GM12872 (cell line): Measurements from ENCODE around the gene GPR26.

Source experiments
- CTCF ChIP-seq: IDR thresholded peaks from 3 replicates; pipeline ENCODE4 v1.5.1; 2011; ENCODE audit warnings: low read depth, mild to moderate bottlenecking, low read length, moderate library complexity; ENCODE audit not compliant: insufficient read depth

Gene GPR26

GRCh38 chr10:123722351-123722750, 56.2 kb downstream of the GPR26 start:
- no peak for TF ChIP-seq CTCF

- no peak for TF ChIP-seq CTCF
Measured at GRCh38 chr10:123724747-123725146, 58.6 kb downstream of the GPR26 start.

GRCh38 chr10:123726381-123726780, 60.2 kb downstream of the GPR26 start:
- TF ChIP-seq CTCF, result no peak

GRCh38 chr10:123726836-123727235, 60.7 kb downstream of the GPR26 start:
- no peak for TF ChIP-seq CTCF

GRCh38 chr10:123729523-123729922, 63.4 kb downstream of the GPR26 start:
- TF ChIP-seq CTCF, result no peak

- TF ChIP-seq CTCF, result no peak
Measured at GRCh38 chr10:123741146-123741545, 75.0 kb downstream of the GPR26 start.

- no peak for TF ChIP-seq CTCF
Measured at GRCh38 chr10:123741711-123742110, 75.6 kb downstream of the GPR26 start.
